Esophagus (tissue), 2 donors: Measurements from ENCODE around the gene S1PR2. TPM values are rescaled to one million over a fixed set of nuclear protein-coding genes. Genes with fewer than 3 reads are reported as not detected.
A peak's percentile ranks its signal among the peaks of the same experiment; 100 is the strongest.

Source experiments
- H3K27ac ChIP-seq, 2 donors: one replicate each; pipeline ENCODE4 v1.5.1; 2013; ENCODE audit warnings: low read depth in 2 of 2, mild to moderate bottlenecking in 2 of 2, inconsistent platforms in 1 of 2, low read length in 1 of 2, moderate library complexity in 1 of 2
- H3K27me3 ChIP-seq, 2 donors: one replicate each; pipeline ENCODE4 v1.6.1; 2013; ENCODE audit warnings: low read length in 2 of 2, control low read depth in 1 of 2, mild to moderate bottlenecking in 1 of 2; ENCODE audit not compliant: insufficient read depth in 2 of 2, control insufficient read depth in 1 of 2
- H3K36me3 ChIP-seq, 2 donors: one replicate each; pipeline ENCODE4 v1.6.1; 2013; ENCODE audit warnings: low read length in 1 of 2; ENCODE audit not compliant: control insufficient read depth in 2 of 2, insufficient read depth in 2 of 2
- H3K4me1 ChIP-seq, 2 donors: one replicate each; pipeline ENCODE4 v1.6.1; 2013; ENCODE audit warnings: low read length in 1 of 2; ENCODE audit not compliant: control insufficient read depth in 2 of 2, insufficient read depth in 2 of 2
- H3K4me3 ChIP-seq, 2 donors: one replicate each; pipeline ENCODE4 v1.5.1; 2013; ENCODE audit warnings: low read length in 2 of 2, mild to moderate bottlenecking in 2 of 2, low read depth in 1 of 2, moderate library complexity in 1 of 2
- H3K9me3 ChIP-seq, 2 donors: one replicate each; pipeline ENCODE4 v1.6.1; 2013; ENCODE audit warnings: mild to moderate bottlenecking in 2 of 2, low read depth in 1 of 2, low read length in 1 of 2, moderate library complexity in 1 of 2; ENCODE audit not compliant: control insufficient read depth in 2 of 2, insufficient read depth in 1 of 2
- WGBS, 2 donors: extraction: QIAGEN DNeasy Blood & Tissue Kit; methylation state at CpG; one replicate each; pipeline ENCODE4 v1.1.7; 2013; 5-methylcytosine and 5-hydroxymethylcytosine counted together
- polyA plus RNA-seq, 2 donors: library from polyadenylated mRNA; stranded (reverse); fragments of 200-250 nt; gene quantifications; one replicate each; pipeline ENCODE4 v1.2.3, GENCODE V29; 2013
- donor health status: healthy with polysubstance abuse.
- donor health status: Bipolar disorder and iron deficiency.

S1PR2 gene
- 1 to 10 TPM in 1 of 2 donors, under 1 TPM in 1; 0.71 to 1.2 TPM for polyA plus RNA-seq

DNA sequence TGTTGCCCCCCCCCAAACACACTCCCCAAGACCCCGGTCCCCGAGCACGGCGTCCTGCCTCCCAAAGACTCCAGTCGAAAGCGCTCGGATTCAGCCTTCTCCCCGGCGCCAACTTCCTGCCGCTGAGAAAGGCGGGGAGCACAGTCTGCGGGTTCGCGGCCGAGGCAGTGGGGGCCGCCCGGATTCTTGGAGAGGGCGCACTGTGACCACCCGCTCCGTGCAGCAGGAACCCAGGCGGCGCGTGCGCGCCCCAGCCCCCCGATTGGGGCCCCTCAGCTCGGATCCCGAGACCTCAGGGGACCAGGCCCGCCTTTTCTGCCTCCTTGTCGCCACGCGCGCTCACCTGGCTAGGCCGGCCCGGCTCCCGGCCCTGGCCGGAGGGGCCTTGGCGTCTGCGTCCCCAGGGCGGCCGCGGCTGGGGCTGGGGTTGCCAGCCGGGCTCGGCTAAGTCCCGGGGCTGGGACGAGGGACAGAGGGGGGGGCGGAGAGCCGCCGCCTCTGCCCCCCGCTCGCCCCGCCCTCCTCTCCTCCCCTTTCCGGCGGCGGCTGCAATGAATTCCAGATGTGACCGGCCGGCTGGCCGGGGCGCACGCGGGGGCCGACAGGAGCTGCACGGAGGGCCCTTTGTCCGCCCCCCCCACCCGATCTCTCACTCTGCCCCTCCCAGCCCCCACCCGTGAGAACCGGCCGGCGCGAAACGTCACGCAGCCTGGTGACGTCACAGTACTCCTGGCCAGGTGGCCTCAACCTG lies at the start of gene S1PR2:
TSS of gene S1PR2 (minus strand) at position 471 of the 751 bp plus-strand sequence. CDS start 6,426 bp downstream, outside the sequence.
- H3K4me3 ChIP-seq, result peak within 1 kb of the TSS; percentile 65 to 88
- H3K36me3 ChIP-seq, result no peaks in the 10 kb centered on the region
- no peaks in the 10 kb centered on the region for H3K9me3 ChIP-seq
- no peaks in the 10 kb centered on the region for H3K27me3 ChIP-seq
- peak within 1 kb of the TSS; percentile 77 to 84 for H3K27ac ChIP-seq
- H3K4me1 ChIP-seq, result no peaks in the 10 kb centered on the region
- WGBS, 2 donors, result 0% methylated on average over 49 to 73 of the region's 73 CpGs

DNA sequence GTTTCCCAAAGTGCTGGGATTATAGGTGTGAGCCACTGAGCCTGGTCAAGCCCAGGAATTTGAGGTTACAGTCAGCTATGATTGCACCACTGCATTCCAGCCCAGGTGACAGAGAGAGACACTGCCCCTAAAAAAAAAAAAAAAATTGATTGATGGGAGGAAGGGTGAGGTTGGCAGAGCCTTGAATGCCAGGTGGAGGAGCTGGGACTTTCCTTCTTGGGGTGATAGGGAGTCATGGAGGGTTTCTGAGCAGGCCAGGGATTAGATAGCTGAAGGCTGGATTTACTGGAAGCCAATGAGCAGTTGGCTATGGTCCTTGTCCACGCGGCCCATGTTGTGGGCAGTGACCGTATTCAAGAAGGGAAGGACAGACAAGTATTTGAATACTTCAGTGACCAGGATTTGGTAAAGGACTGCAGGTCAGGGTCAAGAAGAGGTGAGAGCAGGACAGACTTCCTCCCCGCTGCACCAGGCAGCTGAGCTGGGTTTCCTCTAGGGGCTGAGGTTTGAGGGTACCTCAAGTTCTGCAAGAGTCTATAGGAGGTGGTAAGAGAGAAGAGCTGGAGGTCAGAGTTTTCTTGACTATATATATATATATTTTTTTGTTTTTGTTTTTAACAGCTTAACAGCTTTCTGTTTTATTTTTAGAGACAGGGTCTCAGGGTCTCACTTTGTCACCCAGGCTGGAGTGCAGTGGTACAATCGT lies 48.8 kb upstream of the S1PR2 start:
- 80 to 82% methylated on average over 5 of the region's 5 CpGs for WGBS, 2 donors
- Histone ChIP-seq H3K4me1 (peaks cover 0 to 3% of the 10 kb centered on the region in 2 donors), H3K36me3 (peaks cover 0 to 12% of the 10 kb centered on the region in 2 donors), H3K9me3 (no peaks in the 10 kb centered on the region), H3K27me3 (no peaks in the 10 kb centered on the region), H3K4me3 (no peak overlapping the region), H3K27ac (no peak overlapping the region)

DNA sequence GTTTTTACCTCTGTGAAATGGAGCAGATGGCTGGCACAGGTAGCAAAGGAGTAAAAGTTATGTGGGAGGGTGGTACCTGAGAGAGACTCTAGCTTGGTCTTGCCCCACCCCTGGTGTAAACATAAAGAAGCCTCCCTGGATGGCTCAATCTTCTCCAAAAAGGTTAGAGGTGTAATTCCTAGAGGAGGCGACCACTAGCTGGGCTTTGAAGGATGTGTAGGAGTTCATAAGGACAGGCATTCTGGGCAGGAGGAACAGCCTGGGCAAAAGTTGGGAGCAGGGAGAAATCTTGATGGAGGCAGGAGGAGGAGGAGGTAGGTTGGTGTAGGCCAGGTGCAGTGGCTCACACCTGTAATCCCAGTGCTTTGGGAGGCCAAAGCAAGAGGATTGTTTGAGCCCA lies 47.8 kb upstream of the S1PR2 start:
- Histone ChIP-seq H3K36me3 (peaks cover 0 to 4% of the 10 kb centered on the region in 2 donors), H3K27ac (no peak overlapping the region), H3K4me3 (no peak overlapping the region), H3K27me3 (no peaks in the 10 kb centered on the region), H3K4me1 (peaks cover 0 to 3% of the 10 kb centered on the region in 2 donors), H3K9me3 (no peaks in the 10 kb centered on the region)
- 97 to 100% methylated on average over 1 of the region's 1 CpG for WGBS, 2 donors

GRCh38 chr19:10277795-10278589 lies 46.9 kb upstream of the S1PR2 start:
- no peaks in the 10 kb centered on the region for H3K4me1 ChIP-seq
- no peak overlapping the region for H3K4me3 ChIP-seq
- H3K9me3 ChIP-seq, result no peaks in the 10 kb centered on the region
- 82 to 93% methylated on average over 9 of the region's 9 CpGs for WGBS, 2 donors
- H3K27me3 ChIP-seq, result no peaks in the 10 kb centered on the region
- H3K36me3 ChIP-seq, result no peaks in the 10 kb centered on the region
- H3K27ac ChIP-seq, result no peak overlapping the region

DNA sequence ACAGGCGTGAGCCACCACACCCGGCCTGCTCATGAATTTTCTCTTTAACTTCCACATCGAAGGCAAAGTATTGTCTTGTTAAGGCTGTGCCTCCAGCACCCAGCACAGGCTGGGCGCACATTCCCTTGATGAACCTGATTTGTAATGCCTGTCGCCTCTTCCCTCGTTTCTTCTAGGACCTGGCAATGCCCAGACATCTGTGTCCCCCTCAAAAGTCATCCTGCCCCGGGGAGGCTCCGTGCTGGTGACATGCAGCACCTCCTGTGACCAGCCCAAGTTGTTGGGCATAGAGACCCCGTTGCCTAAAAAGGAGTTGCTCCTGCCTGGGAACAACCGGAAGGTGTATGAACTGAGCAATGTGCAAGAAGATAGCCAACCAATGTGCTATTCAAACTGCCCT lies 43.5 kb upstream of the S1PR2 start:
- peaks cover 5 to 7% of the 10 kb centered on the region in 2 donors for H3K4me1 ChIP-seq
- no peak overlapping the region for H3K4me3 ChIP-seq
- no peaks in the 10 kb centered on the region for H3K36me3 ChIP-seq
- H3K9me3 ChIP-seq, result no peaks in the 10 kb centered on the region
- no peak overlapping the region for H3K27ac ChIP-seq
- 83 to 88% methylated on average over 10 of the region's 10 CpGs for WGBS, 2 donors
- H3K27me3 ChIP-seq, result no peaks in the 10 kb centered on the region

- WGBS, 2 donors, result 27 to 30% methylated on average over 12 of the region's 12 CpGs
- Histone ChIP-seq H3K9me3 (no peaks in the 10 kb centered on the region), H3K4me1 (peaks cover 5 to 7% of the 10 kb centered on the region in 2 donors)
Observed at GRCh38 chr19:10271543-10272086, 40.5 kb upstream of the S1PR2 start.

GRCh38 chr19:10270616-10271394 lies 39.7 kb upstream of the S1PR2 start, which contains the start of gene ICAM1:
Gene ICAM1 (plus strand): TSS chr19:10271120. CDS start chr19:10271160, 40 bp downstream.
- peak within 1 kb of the TSS; percentile 73 to 86 for H3K27ac ChIP-seq
- no peaks in the 10 kb centered on the region for H3K36me3 ChIP-seq
- no peaks in the 10 kb centered on the region for H3K9me3 ChIP-seq
- H3K4me1 ChIP-seq, result peaks cover 5 to 7% of the 10 kb centered on the region in 2 donors
- no peaks in the 10 kb centered on the region for H3K27me3 ChIP-seq
- WGBS, 2 donors, result 2 to 3% methylated on average over 51 of the region's 51 CpGs
- H3K4me3 ChIP-seq, result peak within 1 kb of the TSS; percentile 46 to 51

More at GRCh38 chr19:10271543-10272086, 40.5 kb upstream of the S1PR2 start:
- Histone ChIP-seq H3K27me3 (no peaks in the 10 kb centered on the region), H3K4me3 (peak overlapping the region; percentile 42 to 46), H3K27ac (peak overlapping the region; percentile 73 to 86), H3K36me3 (no peaks in the 10 kb centered on the region)

DNA sequence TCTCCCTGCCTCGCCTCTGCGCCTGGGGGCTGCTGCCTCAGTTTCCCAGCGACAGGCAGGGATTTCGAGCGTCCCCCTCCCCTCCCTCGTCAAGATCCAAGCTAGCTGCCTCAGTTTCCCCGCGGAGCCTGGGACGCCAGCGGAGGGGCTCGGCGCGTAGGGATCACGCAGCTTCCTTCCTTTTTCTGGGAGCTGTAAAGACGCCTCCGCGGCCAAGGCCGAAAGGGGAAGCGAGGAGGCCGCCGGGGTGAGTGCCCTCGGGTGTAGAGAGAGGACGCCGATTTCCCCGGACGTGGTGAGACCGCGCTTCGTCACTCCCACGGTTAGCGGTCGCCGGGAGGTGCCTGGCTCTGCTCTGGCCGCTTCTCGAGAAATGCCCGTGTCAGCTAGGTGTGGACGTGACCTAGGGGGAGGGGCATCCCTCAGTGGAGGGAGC lies 39.1 kb upstream of the S1PR2 start:
- H3K36me3 ChIP-seq, result no peaks in the 10 kb centered on the region
- no peaks in the 10 kb centered on the region for H3K9me3 ChIP-seq
- peaks cover 5 to 7% of the 10 kb centered on the region in 2 donors for H3K4me1 ChIP-seq
- peak overlapping the region; percentile 46 to 51 for H3K4me3 ChIP-seq
- H3K27ac ChIP-seq, result peak overlapping the region; percentile 73 to 86
- WGBS, 2 donors, result 2 to 3% methylated on average over 37 of the region's 37 CpGs
- H3K27me3 ChIP-seq, result no peaks in the 10 kb centered on the region
